Left ventricle myocardium superior (tissue), 1 donor: ENCODE data around the gene CHAF1B. TPM values are rescaled to one million over a fixed set of nuclear protein-coding genes. Genes with fewer than 3 reads are reported as not detected.

Experiments
- ATAC-seq: fragments of 200-7000 bp; cut with Tn5 transposase; one replicate; pipeline ENCODE4 v1.9.1; 2020; ENCODE audit warnings: mild to moderate bottlenecking, moderate library complexity
- DNase-seq: peaks from one replicate; pipeline ENCODE4 v3.0.0-alpha.2; 2020
- intact Hi-C: fragments of 100-400 bp; cut with micrococcal nuclease; formaldehyde crosslinking; loops from one replicate; pipeline ENCODE4 v1.11.0; 2022
- total RNA-seq: library from RNA; stranded (reverse); fragmentation: NEBNext Ultra II Directional; extraction: Animal tissue kit (Norgen Biotek cat#: 25700); gene quantifications from one replicate; pipeline ENCODE4 v1.2.1, GENCODE V29; 2021
- donor health status: DM: no; HTN: yes; CAD: no; lungs with severe emphysema.

The CHAF1B gene
- total RNA-seq, 1 donor from 2014 or later: 0.52 TPM

DNA sequence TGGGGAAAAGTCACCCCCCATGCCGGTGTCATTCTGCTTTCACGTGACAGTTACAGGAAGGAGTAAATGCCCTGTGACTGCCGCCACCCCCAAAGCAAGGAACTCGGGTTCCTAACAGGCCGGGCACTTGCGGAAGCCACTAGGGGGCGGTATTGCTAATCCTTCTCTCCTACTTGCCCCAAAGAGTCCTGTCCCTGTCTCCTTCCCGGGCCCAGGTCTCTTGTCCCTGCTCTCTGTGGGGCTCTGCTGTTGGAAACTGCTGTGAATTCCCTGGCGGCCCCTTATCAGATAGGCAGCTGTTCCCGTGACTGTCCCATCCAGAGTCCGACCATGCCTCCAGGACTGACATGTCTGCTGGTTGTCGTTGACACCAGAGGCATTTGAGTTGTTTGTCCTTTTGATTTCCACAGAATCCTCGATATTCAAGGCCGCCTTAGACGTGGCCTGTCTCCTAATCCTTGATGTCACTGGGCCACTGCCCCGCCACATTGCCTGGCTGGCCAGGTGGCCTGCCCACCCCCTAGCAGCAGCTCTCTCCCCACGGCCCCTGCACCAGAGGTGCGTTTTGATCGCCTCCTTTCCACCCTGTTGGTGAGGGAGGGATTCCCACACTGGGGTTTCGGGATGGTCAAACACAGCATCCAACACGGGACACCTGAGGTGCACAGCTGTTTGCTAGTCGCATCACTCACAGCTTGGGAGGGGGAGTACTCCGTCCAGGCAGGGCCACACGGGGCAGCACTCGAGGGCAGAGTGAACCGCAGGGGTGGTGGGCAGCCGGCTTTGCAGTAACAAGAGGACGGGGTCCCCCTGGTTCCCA is 37.3 kb downstream of the CHAF1B start:
- DNase-seq (peak; percentile 52), ATAC-seq (peak; percentile 49)
- intact Hi-C loops: no loop called here

DNA sequence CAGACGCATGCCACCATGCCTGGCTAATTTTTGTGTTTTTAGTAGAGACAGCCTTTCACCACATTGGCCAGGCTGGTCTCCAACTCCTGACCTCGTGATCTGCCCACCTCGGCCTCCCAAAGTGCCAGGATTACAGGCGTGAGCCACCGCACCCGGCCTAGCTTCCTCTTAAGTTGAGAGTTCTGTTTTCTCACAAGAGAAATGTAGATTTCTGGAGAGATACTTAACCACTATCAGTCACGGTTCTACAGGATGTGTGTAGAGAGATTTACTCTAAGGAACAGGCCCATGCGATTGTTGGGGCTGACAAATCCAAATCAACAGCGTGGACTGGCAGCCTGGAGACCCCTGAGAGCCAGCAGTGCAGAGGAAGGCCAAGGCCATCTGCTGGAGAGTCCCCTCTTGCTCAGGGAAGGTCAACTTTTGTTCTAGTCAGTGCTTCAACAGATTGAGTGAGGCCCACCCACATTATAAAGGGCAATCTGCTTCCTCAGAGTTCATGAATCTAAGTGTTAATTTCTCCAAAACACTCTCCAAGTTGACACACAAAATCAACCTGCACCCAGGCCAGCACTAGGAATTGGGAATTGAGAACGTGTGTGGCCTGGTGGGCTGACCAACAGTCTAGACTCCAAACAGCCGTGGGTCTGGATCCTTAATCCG is 38.7 kb downstream of the CHAF1B start:
- no peak for ATAC-seq

DNA sequence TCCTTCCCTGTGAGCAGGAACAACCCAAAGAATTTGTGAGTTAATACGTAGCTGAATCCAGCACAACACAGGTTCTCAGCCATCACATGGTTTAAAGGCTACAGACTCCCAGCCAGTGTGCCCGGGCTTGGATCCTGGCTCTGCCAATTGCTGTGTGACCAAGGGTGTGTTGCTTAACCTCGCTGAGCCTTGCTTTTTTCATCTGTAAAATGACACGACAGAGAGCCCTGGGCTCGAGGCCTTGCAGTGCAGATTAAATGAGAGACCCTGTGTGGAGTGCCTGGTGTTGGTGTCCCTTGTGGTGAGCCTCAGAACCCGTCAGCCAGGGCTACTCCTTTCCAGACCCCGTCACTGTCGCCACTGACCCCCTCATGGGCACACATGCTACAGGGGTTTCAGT is 39.4 kb downstream of the CHAF1B start:
- ATAC-seq: no peak
- intact Hi-C loops: no loop called here
- no peak for DNase-seq

More for the DNA sequence above, 38.7 kb downstream of the CHAF1B start:
- intact Hi-C loops: no loop called here
- no peak for DNase-seq

DNA sequence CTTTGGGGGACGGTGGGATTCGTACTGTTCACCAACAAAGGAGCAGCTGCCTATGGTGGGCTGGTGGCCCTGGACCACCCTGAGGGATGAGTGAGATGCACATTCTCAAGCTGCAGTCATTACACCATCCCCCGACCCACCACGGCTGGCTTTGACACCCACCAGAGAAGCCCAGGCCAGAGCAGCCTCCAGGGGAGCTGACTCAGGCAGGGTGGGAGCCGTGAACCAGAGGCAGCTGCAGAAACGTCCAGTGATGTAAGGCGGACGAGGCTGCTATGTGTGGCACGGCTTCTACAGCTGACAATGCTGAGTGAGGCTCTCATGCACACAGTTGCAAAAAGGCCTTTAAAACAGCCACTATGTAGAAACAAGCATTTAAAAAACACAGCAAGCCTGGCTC is 40.1 kb downstream of the CHAF1B start:
- intact Hi-C loops: no loop called here
- DNase-seq (no peak), ATAC-seq (no peak)

DNA sequence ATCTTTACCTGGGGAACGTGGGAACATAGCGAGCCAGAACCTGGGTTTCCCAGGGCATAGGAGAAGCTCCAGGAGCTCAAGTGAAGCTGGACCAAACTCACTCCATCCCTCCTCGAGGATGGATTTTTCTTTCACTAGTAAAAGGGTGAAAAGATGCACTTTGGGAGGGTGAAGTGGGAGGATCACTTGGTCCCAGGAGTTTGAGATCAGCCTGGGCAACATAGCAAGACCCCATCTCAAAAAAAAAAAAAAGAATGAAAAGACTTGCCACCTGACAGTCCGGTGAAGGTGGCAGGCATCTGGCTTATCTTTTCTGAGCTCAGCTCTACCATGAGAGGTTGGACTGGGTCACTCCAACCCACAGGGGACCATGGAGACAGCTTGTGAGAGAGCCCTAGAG is 42.3 kb downstream of the CHAF1B start:
- DNase-seq: no peak
- intact Hi-C loops: no loop called here
- ATAC-seq: no peak

DNA sequence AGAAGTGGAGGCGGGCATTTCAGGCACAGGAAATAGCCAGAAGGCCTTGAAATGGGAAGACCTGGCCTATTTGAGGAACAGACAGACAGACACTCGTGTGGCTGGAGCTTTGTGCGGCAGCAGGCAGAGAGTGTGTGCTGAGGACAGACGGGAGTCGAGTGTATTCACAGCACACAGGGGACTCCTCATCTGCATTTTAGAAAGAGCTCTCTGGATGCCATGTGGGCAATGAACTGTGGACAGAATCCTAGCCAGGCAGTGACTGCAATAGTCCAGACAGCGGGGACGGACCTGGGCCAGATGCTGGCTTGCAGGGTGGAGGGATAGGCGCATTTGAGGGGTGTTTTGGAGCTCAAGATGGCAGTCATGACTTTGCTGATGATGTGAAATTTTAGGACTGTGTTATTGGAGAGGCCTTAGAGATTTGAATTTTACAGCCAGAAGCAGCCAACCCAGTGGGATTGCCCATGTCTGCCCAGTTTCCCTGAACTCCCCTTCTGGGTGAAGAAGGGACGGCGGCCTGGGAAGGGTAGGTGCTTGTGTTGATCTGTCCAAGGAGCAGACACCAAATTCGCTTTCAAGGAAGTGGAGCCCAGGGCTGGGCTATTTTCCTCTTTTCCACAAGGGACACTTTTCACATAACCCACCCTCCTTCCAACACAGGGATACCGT is 43.7 kb downstream of the CHAF1B start:
- DNase-seq: no peak
- no peak for ATAC-seq
- intact Hi-C loops: no loop called here

DNA sequence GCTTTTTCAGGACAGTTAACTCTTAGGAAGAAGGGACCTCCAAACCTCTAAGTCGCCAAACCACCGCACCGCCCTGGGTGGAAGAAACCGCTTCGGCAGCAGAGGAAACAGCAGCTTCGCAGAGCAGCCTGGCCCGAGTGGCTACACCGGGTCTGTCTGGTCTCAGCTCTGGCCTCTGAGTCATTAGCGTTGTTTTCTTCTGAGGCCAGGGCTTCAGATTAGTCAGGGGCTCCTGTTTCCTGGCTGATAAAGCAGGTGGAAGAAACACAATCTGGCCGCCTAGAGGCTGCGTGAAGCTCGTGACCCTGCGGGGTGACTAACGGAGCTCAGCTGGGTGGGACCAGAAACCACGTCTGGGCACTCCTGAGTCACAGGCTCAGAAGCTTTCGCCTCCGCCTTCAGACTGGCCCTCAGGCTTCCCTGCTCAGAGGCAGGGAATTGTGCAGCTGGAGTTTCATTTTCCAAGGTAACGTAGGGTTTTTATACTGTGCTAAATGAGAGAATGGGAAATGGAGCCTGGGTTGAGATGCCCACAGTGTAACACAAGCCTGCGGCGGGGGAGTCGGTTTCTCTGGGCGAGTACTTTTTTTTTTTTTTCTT is 44.9 kb downstream of the CHAF1B start:
- DNase-seq: peak; percentile 63
- intact Hi-C loops: no loop called here
- ATAC-seq: peak; percentile 93

DNA sequence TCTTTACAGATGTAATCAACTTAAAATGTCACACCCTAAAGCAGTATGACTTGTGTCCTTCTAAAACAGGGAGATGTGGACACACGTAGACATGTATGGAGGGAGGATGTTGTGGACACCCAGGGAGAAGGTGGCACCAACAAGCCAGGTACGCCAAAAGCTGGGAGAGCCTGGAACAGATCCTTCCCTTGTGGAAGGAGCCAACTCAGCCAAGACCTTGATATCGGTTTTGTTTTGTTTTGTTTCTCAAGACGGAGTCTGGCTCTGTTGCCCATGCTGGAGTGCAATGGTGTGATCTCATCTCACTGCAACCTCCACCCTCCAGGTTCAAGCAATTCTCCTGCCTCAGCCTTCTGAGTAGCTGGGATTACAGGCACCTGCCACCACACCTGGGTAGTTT is 45.6 kb downstream of the CHAF1B start:
- ATAC-seq (no peak), DNase-seq (no peak)
- intact Hi-C loops: no loop called here

DNA sequence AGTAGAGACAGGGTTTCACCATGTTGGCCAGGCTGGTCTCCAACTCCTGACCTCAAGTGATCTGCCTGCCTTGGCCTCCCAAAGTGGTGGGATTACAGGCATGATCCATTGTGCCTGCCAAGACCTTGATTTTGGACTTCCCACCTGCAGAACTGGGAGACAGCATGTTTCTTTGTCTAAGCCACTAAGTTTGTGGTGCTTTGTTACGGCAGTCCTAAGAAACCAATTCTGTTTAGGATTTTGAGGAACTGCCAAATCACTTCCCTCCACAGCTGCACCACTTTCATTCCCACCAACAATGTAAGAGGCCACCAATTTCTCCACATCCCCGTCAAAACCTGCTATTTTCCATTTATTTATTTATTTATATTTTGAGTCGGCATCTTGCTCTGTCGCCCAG is 46.1 kb downstream of the CHAF1B start:
- intact Hi-C loops: no loop called here

DNA sequence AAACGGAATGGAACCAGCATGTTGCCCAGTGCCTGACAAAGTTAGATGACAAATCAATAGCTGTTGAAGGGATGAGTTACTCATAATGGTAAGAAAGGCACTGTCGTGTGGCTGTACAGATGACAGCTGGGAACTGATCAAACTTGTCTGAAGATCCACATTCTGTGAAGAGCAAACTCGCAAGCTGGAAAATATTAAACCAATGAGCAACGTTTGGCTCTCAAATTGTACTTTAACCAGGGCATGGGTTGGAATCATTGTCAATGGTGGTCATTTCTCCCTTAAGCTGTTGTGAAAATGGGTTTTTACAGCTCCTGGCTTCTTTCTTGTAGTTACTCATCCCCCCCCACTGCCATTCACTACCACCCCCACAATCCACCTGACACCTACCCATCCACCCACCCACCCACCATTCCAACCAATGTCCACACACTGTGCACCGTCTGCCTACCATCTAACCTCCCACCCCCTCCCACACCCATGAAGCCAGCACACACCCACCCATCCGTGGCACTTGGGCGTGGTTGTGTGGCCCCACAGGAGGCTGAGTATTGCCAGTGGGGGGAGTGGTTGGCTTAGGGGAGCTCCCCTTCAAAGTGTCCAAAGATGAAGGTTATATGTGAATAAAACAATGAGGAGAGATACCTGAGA is 48.0 kb downstream of the CHAF1B start:
- intact Hi-C loops: no loop called here
- ATAC-seq (no peak), DNase-seq (no peak)

More for the DNA sequence above, 46.1 kb downstream of the CHAF1B start:
- no peak for DNase-seq
- no peak for ATAC-seq

DNA sequence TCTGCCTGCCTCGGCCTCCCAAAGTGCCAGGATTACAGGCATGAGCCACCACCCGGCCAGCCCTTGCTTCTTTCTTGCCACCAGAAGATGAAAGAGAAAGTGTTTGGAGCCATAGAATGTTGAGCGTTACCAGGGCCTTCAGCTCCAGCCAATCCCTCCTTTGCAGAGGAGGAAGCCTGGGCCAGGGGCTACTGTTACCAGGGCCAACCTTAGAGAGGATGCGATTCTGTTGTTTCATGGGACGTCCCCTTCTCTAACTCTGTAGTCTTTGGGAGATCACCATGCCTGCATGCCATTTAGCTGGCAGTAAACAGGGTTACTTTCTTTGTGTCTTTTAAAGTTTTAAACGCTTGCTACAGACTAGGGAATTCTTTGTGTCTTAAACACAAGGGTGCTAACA is 49.0 kb downstream of the CHAF1B start:
- intact Hi-C loops: no loop called here
- no peak for DNase-seq

DNA sequence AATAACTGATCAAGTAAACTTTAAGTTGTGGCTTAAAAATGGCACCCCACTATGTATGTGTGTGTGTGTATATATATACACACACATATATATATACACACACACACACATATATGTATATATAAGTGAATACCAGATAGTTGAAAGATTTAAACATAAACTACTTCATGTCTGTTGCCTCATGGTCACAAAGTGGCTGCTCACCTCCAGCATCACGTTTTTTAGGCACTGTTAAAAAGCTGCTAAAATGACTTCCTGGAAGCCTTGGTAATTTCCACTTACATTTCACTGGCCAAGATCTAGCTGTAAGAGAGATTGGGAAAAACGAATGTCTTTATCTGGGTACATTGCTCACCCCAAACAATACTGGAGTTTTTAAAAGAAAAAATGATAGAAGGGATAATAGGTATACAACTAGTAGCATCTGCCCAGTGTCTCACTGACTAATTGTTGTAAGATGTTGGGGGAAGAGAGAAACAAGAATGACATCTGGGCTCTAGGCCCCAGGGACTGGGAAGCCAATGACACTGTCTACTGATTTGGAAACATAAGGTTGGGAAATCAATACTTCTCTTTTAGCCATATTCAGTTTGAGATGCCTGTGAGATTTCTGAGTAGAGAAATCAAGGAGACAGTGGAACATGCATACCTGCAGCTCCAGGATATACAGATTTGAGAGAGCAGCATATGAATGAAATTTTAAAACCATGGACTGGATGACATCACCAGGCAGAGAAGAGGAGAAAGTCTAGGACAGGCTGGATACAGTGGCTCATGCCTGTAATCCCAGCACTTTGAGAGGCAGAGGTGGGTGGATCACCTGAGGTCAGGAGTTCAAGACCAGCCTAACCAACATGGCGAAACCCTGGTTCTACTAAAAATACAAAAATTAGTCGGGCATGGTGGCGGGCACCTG is 51.9 kb downstream of the CHAF1B start:
- DNase-seq (no peak), ATAC-seq (no peak)
- intact Hi-C loops: no loop called here

More for the DNA sequence above, 49.0 kb downstream of the CHAF1B start:
- no peak for ATAC-seq

DNA sequence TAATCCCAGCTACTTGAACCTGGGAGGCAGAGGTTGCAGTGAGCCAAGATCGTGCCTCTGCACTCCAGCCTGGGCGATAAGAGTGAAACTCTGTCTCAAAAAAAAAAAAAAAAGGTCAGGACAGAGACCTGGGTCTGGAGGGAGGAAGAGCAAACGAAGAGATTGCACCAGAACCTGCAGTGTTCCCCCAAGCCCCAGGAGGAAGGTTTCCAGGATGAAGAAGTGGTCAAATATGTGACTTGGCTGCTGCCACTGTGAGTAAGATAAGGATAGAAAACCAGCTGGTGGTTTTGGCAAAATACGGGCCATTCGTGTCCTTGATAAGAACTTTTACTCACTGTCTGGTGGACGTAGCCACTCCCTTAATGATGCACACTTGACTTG is 52.5 kb downstream of the CHAF1B start:
- intact Hi-C loops: no loop called here
- ATAC-seq: peak; percentile 73
- DNase-seq: no peak

DNA sequence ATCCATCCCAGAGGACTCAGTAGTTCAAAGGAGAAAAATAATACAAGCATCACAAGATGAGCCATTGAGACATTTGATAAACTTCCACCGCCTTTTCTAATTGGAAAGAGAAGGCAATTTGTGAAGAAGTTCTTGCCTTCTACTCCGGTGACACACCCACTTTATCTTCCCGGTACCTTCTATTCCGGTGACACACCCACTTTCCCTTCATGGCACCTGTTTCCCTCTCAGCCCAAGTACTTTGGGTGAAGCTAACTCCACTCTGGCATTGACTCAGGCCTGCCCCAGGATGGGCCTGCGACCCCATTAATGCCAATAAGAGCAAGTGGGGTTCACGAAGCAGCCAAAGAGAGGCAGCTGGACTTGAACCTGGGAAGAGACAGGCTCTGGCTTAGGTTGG is 56.5 kb downstream of the CHAF1B start:
- intact Hi-C loops: no loop called here
- DNase-seq (no peak), ATAC-seq (no peak)

DNA sequence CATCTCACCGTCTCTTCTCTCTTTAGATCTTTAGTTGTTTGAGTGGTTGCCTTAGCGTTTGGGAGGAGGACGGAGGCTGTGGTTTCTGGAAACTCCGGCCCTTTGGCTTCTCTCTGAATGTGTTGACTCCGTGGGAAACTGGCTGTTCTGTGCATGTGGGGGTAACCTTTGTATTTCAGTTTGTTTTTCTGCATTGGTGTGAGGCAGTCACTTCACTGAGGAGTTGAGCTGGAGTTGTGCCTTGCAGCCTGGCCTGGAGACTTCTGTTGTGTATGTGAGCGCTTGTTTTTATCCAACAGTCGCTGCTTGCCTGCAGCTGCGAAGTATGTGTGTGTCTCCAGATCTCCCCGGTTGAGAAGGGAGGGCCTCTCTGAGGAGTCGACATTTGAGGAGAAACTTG is 61.1 kb downstream of the CHAF1B start:
- no peak for DNase-seq
- peak; percentile 31 for ATAC-seq
- intact Hi-C loops: no loop called here

DNA sequence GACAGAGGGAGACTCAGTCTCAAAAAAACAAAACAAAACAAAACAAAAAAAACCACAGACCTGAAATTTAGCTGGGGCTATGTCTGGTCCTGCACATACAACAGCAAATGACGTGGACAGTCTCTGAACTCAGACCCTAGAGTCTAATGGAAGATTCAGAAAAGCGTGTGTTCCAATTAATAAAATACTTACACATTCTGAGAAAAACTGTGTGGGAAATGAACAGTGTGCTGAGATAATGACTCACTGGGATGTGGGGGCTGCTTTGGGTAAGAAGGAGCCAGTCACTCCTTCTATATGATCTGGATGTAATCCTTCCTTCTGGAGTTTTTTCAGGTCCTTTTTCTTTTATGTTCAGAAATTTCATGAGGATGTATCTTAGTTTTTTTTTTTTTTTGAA is 65.3 kb downstream of the CHAF1B start:
- intact Hi-C loops: no loop called here
- no peak for ATAC-seq
- no peak for DNase-seq

DNA sequence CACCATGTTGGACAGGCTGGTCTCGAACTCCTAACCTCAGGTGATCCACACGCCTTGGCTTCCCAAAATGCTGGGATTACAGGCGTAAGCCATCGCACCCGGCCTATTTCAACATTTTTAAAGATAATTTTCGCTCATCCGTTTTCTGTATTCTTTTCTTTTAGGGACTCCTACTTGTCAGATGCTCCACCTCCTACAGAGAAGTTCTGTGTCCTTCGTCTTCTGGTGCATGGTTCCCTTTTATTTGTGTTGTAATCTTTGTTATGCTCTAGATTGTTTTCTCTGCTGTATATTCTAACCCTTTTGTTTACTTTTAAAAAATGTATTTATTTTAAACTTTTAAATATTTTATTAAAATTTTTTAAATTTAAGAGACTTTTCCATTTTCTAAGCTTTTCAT is 66.3 kb downstream of the CHAF1B start:
- no peak for DNase-seq
- ATAC-seq: no peak
- intact Hi-C loops: no loop called here

DNA sequence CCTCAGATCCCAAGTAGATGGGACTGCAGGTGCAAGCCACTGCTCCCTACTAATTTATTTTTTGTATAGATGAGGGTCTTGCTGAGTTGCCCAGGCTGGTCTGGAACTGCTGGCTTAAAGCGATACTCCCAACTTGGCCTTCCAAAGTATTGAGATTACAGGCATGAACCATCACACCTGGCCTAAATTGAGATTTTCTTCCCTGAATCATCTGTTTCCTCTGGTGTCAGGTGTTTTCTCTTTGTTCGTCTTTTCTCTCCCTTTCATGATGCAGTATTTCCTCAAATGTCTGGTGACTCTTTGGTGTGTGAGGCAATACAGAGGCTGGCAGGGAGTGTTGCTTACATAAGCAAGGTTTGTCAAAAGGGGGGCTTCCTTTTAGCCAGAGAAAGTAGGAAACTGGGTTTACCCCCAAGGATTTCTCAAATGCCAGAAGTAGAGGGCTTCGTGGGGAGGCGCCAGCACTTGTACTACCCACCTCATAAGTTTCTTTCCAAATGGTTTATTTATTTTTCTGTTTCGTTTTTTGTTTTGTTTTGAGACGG is 67.2 kb downstream of the CHAF1B start:
- no peak for ATAC-seq
- intact Hi-C loops: no loop called here
- DNase-seq: no peak
